ENCODE results near the gene UBE2Q1.

UBE2Q1 gene

DNA sequence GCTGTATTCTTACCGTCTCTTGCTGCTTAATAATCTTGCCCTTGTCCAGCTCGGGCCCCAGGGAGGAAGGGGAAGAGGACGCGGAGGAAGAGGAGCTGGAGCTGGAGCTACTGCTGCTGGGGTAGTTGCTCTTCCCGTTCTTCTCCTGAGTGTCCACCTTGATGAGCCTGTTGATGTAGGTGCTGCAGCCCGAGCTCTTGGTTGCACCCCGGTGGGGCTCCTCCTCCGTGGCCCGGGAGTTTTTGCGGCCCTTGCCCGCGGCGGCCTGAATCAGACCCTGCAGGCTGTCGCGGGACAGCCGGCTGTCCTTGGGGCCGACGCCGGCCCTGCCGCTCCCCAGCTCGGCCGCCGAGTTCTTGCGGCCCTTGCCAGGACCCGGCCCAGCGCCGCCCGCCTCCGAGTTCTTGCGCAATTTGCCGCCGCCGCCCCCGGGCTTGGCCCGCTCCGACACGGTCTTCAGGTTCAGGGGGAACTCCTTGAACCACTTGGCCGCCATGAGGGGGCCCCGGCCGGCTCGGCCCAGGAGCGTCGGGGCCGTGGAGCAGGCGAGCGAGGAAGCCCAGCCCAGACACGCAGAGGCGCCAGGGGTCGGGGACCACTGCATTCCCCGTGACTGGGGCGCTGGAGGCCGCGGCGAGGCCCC lies 56.9 kb downstream of the UBE2Q1 start:
- peak; percentile 63 for DNase-seq

DNA sequence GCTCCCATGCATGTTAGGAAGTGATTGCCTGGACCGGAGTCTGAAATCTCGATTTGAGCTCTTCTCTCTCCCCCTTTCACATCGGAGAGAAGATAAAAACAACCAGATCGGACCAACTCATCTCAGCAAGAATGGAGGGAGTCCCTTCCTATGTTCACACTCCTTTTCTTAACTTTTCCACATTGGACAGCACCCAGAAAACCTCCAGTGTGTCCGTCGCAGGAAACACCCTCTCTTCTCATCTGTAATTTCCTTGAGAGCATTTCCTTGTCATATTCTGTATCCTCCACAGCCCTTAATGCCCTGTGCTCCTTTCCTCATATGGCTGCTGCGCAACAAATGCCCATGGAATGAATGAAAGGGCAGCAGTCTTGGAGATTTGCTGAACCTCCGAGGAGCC lies 57.9 kb downstream of the UBE2Q1 start:
- DNase-seq: no peak

DNA sequence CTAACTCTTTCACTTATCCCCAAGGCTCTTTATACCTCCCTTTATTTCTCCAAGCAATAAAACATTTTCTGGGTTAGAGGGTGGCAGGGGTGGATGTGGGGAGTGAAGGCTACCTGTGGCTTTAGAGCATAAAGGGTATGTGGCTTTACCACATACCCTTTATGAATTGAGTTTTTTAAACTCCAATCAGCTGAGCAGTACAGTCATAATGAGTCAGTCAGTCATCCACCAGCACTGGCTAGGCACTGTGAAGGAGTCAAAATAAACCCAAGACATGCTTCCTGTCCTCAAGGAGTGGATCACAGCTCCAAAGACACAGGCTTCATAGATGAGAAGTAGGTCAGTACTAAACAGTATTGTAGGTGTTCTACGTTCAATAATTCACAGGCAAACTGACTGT lies 59.0 kb downstream of the UBE2Q1 start:
- DNase-seq: no peak

Measured in retina (tissue), 1 donor.